Measurements from ENCODE around the gene MAP2K5.
"Not testable (repeated sequence)": the region's sequence is repeated elsewhere in the genome, so short reads cannot be mapped to it uniquely, and the experiment has no call there.

MAP2K5 gene

GRCh38 chr15:67605871-67606270 is 63.4 kb downstream of the MAP2K5 start:
- DNase-seq = no peak

DNA sequence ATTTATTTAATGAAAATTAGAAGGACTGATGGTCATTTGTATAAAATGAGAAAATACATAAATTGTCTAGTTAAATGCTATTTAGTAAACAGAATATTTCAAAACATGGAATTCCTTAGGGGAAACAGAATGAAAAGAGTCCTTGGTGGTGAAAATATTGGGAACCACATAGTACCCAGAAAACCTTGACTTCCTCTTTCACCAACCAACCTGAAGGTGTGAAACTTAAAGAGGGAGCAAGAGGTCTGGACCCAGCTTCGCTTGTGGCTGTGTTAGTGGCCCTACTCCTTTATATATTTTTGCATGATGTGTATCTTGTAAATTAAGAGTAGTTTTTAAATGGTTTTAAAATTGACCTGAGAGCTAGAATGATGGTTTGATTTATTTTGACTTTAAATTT is 64.2 kb downstream of the MAP2K5 start:
- DNase-seq = no peak

- no peak for DNase-seq
Measured at GRCh38 chr15:67607329-67607728, 64.8 kb downstream of the MAP2K5 start.

DNA sequence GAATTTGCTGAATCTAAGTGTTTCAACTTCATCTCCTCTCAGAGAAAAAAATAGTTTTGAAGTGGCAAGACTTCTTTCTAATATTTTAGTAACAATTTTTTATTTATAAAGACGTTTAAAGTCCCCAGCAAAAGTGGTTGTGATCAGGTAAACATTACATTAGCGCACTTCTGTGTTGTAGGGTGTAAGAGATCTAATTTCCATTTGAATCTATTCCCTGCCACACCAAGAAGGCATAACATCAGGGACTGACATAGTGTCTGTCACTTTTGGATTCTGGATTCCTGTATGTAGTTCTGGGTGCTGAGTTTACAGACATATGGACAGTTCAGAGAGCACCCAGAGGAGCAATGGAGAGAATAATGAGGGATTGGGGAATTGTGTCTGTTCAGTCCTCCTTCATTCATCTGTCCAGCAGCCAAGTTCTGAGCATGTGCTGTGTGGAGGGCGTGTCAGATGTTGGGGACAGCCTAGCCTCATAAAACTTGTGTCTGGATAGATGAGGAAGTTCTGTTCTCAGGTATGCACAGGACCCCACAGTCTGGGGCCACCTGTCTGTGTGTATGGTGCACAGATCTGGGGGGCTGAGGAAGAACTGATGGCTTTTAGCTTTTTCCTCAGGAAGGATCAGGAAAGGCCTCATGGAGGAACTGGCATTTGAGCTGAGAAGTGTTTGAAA is 65.6 kb downstream of the MAP2K5 start:
- DNase-seq = no peak

- DNase-seq = no peak
Measured at GRCh38 chr15:67608638-67608959, 66.1 kb downstream of the MAP2K5 start.

- DNase-seq = no peak
Measured at GRCh38 chr15:67611370-67612369, 69.2 kb downstream of the MAP2K5 start.

- DNase-seq = no peak
Measured at GRCh38 chr15:67613211-67613610, 70.7 kb downstream of the MAP2K5 start.

DNA sequence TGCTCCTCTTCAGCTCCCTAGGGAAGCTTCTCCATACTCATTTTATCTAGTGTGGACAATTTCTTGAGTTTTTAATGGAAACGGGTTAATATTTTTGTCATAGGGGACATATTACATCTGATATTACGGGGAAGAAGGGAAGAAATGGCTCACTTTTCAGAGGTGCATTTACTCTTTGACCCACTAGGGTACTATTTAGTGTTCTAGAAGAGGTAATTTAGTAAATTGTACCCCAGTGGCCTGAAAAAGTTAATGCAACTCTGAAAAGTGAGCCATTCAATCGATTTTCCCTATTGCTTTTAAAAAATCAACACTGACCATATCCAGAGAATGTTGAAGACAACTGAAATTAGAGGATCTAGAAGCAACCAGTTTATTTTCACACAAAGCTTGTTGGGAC is 71.2 kb downstream of the MAP2K5 start:
- no peak for DNase-seq

- DNase-seq = not testable (repeated sequence)
Measured at GRCh38 chr15:67615131-67615534, 72.6 kb downstream of the MAP2K5 start.

GRCh38 chr15:67618297-67618696 is 75.8 kb downstream of the MAP2K5 start:
- DNase-seq = no peak

DNA sequence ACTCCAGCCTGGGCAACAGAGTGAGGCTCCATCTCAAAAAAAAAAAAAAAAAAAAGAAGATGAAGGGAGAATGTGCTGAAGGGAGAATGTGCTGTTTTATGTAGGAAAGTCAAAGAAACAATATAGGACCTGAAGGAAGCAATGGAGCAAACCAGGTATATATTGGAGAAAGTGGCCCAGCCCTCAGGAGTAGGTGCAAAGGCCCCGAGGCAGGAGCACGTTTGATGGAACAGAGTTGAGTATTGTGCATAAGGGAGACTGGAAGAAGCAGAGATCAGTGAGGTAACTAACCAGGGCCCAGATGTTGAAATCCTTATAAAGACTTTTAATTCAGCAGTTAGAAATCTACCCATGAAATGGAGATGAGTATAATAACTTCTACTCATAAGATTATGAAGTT is 79.6 kb downstream of the MAP2K5 start:
- DNase-seq = no peak

GRCh38 chr15:67632261-67632660 is 89.8 kb downstream of the MAP2K5 start:
- DNase-seq = no peak

GRCh38 chr15:67635950-67636349 is 93.4 kb downstream of the MAP2K5 start:
- not testable (repeated sequence) for DNase-seq

- DNase-seq = no peak
Measured at GRCh38 chr15:67639591-67639990, 97.1 kb downstream of the MAP2K5 start.

DNA sequence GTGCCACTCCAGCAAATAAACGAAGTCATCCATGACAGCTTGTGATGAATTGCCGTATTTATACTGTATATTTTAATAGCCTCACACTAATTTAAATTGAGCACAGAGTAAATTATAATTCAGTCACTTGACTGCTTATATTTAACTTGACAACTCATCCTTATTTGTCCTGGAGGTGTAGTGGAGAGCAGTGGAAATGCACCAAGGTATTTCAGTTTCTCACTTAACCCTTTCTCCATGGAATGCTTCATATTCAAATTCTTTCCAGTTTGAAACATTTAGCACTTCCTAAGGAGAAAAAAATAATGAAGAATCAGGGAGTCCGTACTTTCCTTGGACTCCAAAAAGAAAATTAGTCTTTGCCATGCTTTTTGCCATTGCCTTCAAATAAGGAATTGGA is 99.0 kb downstream of the MAP2K5 start:
- no peak for DNase-seq

GRCh38 chr15:67646847-67647246 is 104.3 kb downstream of the MAP2K5 start:
- DNase-seq = no peak

- no peak for DNase-seq
Measured at GRCh38 chr15:67652586-67652985, 110.1 kb downstream of the MAP2K5 start.

- DNase-seq = no peak
Measured at GRCh38 chr15:67660446-67660845, 117.9 kb downstream of the MAP2K5 start.

DNA sequence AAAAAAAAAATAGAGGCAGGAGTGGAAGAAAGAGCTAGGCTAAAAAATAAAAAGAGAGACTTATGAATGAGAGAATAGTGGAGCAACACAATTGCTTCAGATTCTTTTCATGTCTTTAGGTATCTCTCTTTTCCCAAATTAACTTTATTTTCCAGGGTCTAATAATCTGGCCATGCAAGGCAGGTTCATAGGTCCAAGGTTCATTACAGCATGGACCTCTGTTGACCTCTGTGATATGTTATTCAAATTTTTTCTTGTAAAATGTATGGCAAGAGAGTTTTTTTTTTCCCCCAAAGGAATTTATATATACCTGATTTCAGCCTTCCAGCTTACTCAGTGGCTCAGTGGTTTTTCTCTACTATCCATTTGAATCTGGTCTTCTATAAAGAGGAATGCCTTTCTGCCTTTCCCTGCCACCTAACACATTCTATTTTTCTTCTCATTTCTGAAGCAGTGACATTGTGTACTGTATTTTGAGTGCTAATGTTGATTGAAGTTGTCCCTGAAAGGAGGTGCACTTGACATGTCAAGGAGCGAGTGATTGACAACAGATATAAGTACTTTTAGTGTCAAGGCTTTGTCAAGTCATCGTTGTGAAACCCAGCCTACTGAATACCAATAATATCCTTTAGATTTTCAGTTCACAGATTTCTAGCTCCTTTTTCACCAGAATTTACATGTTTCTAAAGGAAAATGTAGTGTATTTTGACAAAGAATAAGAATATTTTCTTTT is 118.5 kb downstream of the MAP2K5 start:
- DNase-seq = no peak

DNA sequence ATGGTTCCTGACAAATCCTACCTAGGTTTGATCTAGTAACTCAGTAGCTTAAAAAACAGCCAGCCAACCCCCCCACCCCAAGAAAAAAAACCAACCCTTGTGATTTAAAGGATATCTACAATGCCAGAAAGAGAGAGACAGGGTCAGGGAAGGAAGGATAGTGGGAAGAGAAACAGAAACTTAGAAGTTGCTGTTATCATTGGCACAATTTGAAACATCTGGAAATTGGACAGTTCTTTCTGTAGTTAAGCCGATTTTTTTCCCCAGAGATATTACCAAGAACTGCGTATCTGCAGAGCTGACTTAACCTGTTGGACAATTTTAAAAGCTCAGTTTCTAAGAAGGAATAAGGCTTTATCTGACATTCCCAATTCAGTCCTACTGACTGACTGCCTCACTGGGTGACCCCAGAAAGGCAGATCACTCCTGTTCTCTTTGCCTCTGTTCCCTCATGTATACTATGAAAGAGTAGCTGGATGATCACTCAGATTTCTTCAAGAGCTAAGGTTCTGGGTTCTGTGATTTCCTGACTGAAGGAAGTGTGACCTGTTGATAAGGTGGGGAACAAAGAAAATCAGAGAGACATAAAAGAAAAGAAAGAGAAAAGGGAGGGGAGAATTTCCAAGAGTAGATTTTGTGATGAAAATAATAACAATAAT is 128.3 kb downstream of the MAP2K5 start:
- DNase-seq = no peak

GRCh38 chr15:67672834-67673233 is 130.3 kb downstream of the MAP2K5 start:
- DNase-seq = not testable (repeated sequence)

GRCh38 chr15:67674983-67675382 is 132.5 kb downstream of the MAP2K5 start:
- no peak for DNase-seq

DNA sequence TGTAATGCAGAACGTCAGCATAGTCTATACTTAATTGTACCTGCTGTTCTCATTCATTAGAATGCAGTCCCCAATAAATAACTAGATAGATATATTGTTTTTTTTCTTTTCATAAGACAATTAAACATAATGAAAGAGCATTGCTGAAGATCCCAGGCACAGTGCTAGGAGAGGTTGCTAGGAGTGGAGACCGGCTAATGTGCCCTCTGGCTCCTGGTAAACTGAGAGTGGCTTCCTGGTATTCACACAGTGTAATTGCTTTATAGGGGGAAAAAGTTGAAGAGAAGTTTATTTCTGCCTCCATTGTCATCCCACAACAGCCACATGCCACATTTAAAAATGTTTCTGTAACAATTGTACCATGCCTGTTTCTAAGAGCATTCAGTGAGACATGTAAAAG is 135.6 kb downstream of the MAP2K5 start:
- no peak for DNase-seq
